Measurements from ENCODE around the gene ACAN.

- TF ChIP-seq TAF1 (IDR thresholded peaks at IDR 0.05; ENCODE audit: borderline replicate concordance, low read depth, low read length) (no peak), YY1 (IDR thresholded peaks at IDR 0.05; ENCODE audit: low read depth) (no peak), EZH2phosphoT487 (IDR thresholded peaks at IDR 0.05; ENCODE audit: borderline replicate concordance, low read depth) (no peak), TCF12 (IDR thresholded peaks at IDR 0.05) (no peak)
These were observed 7.2 kb downstream of the ACAN start for GRCh38 chr15:88810446-88810845.

Data from SK-N-SH (cell line).